Erythroblast (primary cell): ENCODE results near the gene GRM7.

Source experiments
- DNase-seq, 2 experiments: peaks; one replicate each; lab custom pipeline; 2025; lab: John Stamatoyannopoulos, UW
- GATA1 ChIP-seq: IDR thresholded peaks from 2 replicates; pipeline ENCODE4 v1.6.1; 2011; ENCODE audit warnings: low read depth, mild to moderate bottlenecking, control low read depth, low read length, moderate library complexity
- POLR2A ChIP-seq: IDR thresholded peaks from 2 replicates; pipeline ENCODE4 v1.6.1; 2011; ENCODE audit warnings: mild to moderate bottlenecking, low read length

Gene GRM7

DNA sequence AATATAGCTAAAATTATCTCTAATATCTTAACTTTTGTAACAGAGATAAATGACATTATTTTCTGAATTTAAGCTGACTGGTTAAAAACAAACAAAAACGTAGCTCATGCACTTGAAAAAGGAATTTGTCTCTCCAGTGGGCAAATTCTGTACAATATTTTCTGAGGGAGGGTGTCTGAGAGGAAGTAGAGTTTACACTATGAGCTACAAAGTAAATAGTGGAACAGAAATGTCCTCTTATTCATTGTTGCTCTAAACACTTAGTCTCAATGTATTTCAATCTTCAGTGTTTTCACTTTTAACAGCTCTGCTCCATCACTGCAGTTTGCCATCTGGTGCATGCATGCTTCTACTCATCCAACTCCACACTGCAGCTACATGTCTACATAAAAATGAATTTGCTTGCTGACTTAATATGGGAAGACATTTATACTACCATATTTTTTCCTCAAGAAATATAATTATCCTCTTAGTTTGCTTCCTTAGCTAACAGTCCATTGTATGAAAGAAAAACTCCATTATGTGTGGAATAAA is 823.3 kb downstream of the GRM7 start:
- DNase-seq, result no peak
- no peak for TF ChIP-seq POLR2A
- no peak for TF ChIP-seq GATA1

GRCh38 chr3:7687428-7688147 is 826.7 kb downstream of the GRM7 start:
- no peak for DNase-seq
- TF ChIP-seq GATA1 (no peak), POLR2A (no peak)

GRCh38 chr3:7692866-7693265 is 832.0 kb downstream of the GRM7 start:
- no peak for TF ChIP-seq POLR2A
- no peak for TF ChIP-seq GATA1
- no peak for DNase-seq

- DNase-seq, result no peak
- TF ChIP-seq GATA1, result no peak
- TF ChIP-seq POLR2A, result no peak
Observed at GRCh38 chr3:7693976-7694375, 833.1 kb downstream of the GRM7 start.

DNA sequence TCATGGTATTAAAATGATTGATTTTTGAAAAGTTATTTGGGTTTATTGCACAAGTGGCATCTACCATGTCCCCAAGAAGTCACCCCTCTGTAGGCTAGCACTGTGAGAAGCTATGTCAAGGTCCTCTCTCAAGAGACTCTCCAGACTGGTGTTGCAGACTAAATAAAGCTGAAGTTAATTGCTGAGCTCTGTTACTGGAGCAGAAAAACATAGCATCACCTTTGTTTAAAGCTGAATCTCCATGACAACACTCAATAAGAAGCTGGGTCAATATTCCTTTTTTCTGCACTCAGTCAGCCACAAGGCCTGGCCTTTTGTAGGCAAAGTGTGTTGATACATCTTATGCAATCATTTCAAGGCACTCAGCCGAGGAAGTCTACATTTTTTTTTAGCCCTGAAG is 834.1 kb downstream of the GRM7 start:
- TF ChIP-seq POLR2A (no peak), GATA1 (no peak)
- no peak for DNase-seq

DNA sequence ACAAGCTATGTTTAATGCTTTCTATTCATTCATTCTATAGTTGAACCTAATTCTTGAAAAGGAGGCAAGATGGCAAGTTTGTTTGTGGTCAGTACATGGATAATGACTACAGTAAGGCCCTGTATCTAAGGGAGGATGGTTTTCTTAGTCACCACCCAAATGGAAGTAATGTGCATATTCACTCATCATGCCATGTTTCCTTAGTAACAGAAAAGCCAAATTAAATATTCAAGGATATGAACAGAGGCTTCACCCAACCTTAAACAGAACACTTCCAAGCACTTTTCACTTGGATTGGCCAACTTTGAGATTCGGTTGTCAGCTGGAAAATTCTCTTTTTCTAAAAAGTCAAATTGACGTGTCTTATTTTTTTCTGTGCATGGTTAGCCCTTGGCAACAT is 835.4 kb downstream of the GRM7 start:
- no peak for TF ChIP-seq POLR2A
- TF ChIP-seq GATA1, result no peak
- no peak for DNase-seq

GRCh38 chr3:7697548-7697947 is 836.6 kb downstream of the GRM7 start:
- DNase-seq, result peak in 1 of 2 experiments; percentile 1
- TF ChIP-seq GATA1 (no peak), POLR2A (no peak)

DNA sequence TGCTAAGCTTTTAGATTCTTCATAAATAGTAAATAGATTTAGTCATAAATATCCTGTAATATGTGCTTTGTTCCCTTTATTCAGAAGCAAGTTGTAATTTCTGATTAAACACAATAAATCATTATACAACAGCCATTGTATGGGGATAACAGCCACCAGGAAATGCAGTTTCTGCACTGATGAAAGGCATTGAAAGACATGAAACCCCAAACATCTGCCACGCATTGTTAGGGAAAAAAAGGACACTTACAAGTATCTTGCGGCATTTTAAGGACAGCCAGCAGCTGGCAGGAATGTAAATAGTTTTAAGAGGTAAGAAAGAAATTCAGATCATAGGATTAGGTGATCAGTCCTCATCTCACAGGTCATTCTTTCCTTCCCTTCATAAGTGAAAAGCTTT is 839.6 kb downstream of the GRM7 start:
- no peak for TF ChIP-seq GATA1
- TF ChIP-seq POLR2A, result no peak
- DNase-seq, result no peak

DNA sequence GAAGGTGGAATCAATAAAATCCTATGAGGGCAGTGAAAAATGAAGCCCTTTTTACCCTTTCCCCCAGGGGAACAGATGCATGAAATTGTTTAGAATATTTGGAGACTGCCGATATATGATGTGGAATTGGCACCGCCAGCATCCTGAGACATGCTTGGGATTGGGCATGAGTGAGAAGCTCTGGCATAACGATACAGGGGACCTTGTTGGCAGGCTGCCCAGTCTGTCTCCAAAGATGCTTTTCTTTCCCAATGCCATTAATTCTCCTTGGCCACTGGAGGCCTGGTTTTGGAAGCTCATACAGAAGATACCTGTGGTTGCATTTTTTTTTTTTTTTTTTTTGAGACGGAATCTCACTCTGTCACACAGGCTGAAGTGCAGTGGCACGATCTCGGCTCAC is 840.1 kb downstream of the GRM7 start:
- DNase-seq, result no peak
- TF ChIP-seq GATA1 (no peak), POLR2A (no peak)

GRCh38 chr3:7707187-7707586 is 846.3 kb downstream of the GRM7 start:
- no peak for TF ChIP-seq POLR2A
- no peak for TF ChIP-seq GATA1
- DNase-seq, result no peak

- DNase-seq, result no peak
Observed at GRCh38 chr3:7709376-7710082, 848.6 kb downstream of the GRM7 start.

GRCh38 chr3:7710284-7710683 is 849.4 kb downstream of the GRM7 start:
- TF ChIP-seq GATA1, result no peak
- TF ChIP-seq POLR2A, result no peak
- DNase-seq, result peak in 1 of 2 experiments; percentile 20

More at GRCh38 chr3:7709376-7710082, 848.6 kb downstream of the GRM7 start:
- TF ChIP-seq GATA1 (no peak), POLR2A (no peak)

- no peak for DNase-seq
- TF ChIP-seq GATA1, result no peak
- TF ChIP-seq POLR2A, result no peak
Observed at GRCh38 chr3:7713724-7714123, 852.8 kb downstream of the GRM7 start.

DNA sequence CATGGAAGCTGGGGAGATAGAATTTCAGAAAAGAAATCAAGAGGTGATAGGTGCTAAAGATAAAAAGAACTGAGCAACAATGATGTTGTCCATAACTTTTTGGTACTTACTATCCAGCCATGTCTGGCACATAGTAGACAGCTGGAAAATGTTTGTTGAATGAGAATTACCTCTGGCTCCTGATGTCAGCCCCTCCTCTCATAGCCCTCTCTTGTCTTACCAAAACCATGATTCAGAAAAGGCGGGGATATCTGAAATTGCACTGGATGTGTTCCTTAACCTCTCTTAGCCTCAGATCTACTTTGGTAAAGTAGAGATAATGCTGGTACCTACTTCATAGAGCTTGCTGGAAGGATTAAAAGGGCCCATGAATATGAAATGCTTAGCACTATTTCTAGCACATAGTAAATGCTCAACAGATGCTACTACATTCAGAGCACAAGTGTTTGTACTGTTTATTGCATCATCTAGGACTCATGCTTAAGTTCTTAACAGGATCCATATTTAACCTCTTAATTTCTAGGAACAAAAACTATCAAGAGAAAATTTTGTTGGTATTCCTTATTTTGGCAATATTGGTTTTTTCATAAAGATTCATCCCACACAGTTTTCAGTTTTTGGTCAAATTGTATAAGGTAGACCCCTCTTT is 859.9 kb downstream of the GRM7 start:
- no peak for TF ChIP-seq POLR2A
- no peak for TF ChIP-seq GATA1

More for the DNA sequence above, 859.9 kb downstream of the GRM7 start:
- no peak for DNase-seq
